HepG2 (cell line): Measurements from ENCODE around the gene HEMK1. TPM values are rescaled to one million over a fixed set of nuclear protein-coding genes. Genes with fewer than 3 reads are reported as not detected.

Experiments
- ATAC-seq: fragments of 200-7000 bp; cut with Tn5 transposase; 3 replicates; pipeline ENCODE4 v1.9.1; 2020; ENCODE audit warnings: mild to moderate bottlenecking, moderate library complexity
- BruUV-seq: library from RNA; stranded (reverse); fragments of 400-500 nt; replicated peaks from 2 replicates; lab custom pipeline; 2021; lab: Mats Ljungman, UMichigan
- CTCF ChIA-PET: fragments of 300-600 bp; formaldehyde crosslinking; extraction: SDS; loops from one replicate; lab custom pipeline; 2021; ENCODE audit warnings: low total read pairs, inconsistent platforms, low intra/inter-chr PET ratio; lab: Yijun Ruan, JAX
- POLR2A ChIA-PET: fragments of 350-600 bp; sonication (Branson Sonifier 250); formaldehyde crosslinking; loops from one replicate; lab custom pipeline; 2020; ENCODE audit warnings: antibody characterized with exemption, inconsistent platforms; lab: Yijun Ruan, JAX
- DNase-seq: peaks from one replicate; pipeline ENCODE4 v3.0.0-alpha.2; 2015; ENCODE audit warnings: low spot score
- FAIRE-seq: peaks from 3 replicates; lab custom pipeline; 2011; peaks lifted over from hg19 to GRCh38; lab: Jason Lieb, UNC
- H2AFZ ChIP-seq: one replicate; pipeline ENCODE4 v1.6.1; 2011; ENCODE audit warnings: low read length, inconsistent platforms
- H3K27ac ChIP-seq: fragments of 300-600 bp; 3 replicates; pipeline ENCODE4 v1.8.0; 2011; ENCODE audit warnings: mixed run types, mild to moderate bottlenecking, mixed read lengths, low read length, inconsistent platforms; ENCODE audit not compliant: insufficient read depth; ENCODE audit errors: extremely low read length
- H3K27me3 ChIP-seq, 2 experiments: fragments of 200-600 bp in 1 of 2; 2 replicates in 1 of 2; 3 replicates in 1 of 2; pipeline versions ENCODE4 v1.6.0 to v1.8.0; 2011; ENCODE audit warnings: low read length in 2 of 2, mild to moderate bottlenecking in 2 of 2, moderate library complexity in 2 of 2, inconsistent platforms in 1 of 2; ENCODE audit not compliant: insufficient read depth in 2 of 2, control insufficient read depth in 1 of 2
- H3K36me3 ChIP-seq, 2 experiments: fragments of 200-600 bp in 1 of 2; replicated peaks in 1 of 2; 2 replicates in 1 of 2; 3 replicates in 1 of 2; pipeline versions ENCODE4 v1.5.1 to v1.8.0; 2011; ENCODE audit warnings: low read length in 2 of 2, inconsistent platforms in 1 of 2; ENCODE audit not compliant: insufficient read depth in 2 of 2, control insufficient read depth in 1 of 2
- H3K4me1 ChIP-seq: 2 replicates; pipeline ENCODE4 v1.5.1; 2012; ENCODE audit warnings: low read length, inconsistent platforms; ENCODE audit not compliant: insufficient read depth
- H3K4me2 ChIP-seq: 2 replicates; pipeline ENCODE4 v1.6.0; 2011; ENCODE audit warnings: low read depth, low read length, inconsistent platforms
- H3K4me3 ChIP-seq, 3 experiments: fragments of 200-600 bp in 1 of 3; sonication (generic), shearing (Covaris generic) in 1 of 3; replicated peaks in 1 of 3; 2 replicates each; pipeline ENCODE4 v1.5.1; 2011 to 2016; ENCODE audit warnings: low read length in 3 of 3, inconsistent platforms in 2 of 3, low read depth in 2 of 3, mild to moderate bottlenecking in 2 of 3, control low read depth in 1 of 3, mixed read lengths in 1 of 3; ENCODE audit not compliant: insufficient read depth in 1 of 3
- H3K79me2 ChIP-seq: one replicate; pipeline ENCODE4 v1.6.1; 2011; ENCODE audit warnings: low read length, inconsistent platforms; ENCODE audit not compliant: insufficient read depth
- H3K9ac ChIP-seq: 2 replicates; pipeline ENCODE4 v1.6.0; 2011; ENCODE audit warnings: mild to moderate bottlenecking, low read depth, low read length, inconsistent platforms; ENCODE audit not compliant: insufficient read depth
- H3K9me3 ChIP-seq: 2 replicates; pipeline ENCODE4 v1.5.1; 2012; ENCODE audit warnings: mild to moderate bottlenecking, low read length
- H4K20me1 ChIP-seq: 2 replicates; pipeline ENCODE4 v1.6.0; 2011; ENCODE audit warnings: inconsistent platforms, mild to moderate bottlenecking, low read length, moderate library complexity; ENCODE audit not compliant: insufficient read depth
- ARID2 ChIP-seq: sonication (generic); formaldehyde crosslinking; IDR thresholded peaks from 2 replicates; pipeline ENCODE4 v1.8.1; 2022; ENCODE audit warnings: mild to moderate bottlenecking, missing genetic modification reagents, borderline replicate concordance
- GLI4 ChIP-seq: sonication (generic); formaldehyde crosslinking; IDR thresholded peaks from 2 replicates; pipeline ENCODE4 v1.5.1; 2020; ENCODE audit warnings: missing genetic modification reagents, mild to moderate bottlenecking, moderate library complexity, borderline replicate concordance
- IKZF1 ChIP-seq: fragments of 450-650 bp; IDR thresholded peaks from 2 replicates; pipeline ENCODE4 v1.7.1; 2016
- NFATC3 ChIP-seq: sonication (generic); formaldehyde crosslinking; IDR thresholded peaks from 2 replicates; pipeline ENCODE4 v1.5.1; 2020; ENCODE audit warnings: mild to moderate bottlenecking, missing genetic modification reagents
- NKX3-1 ChIP-seq: sonication (generic); formaldehyde crosslinking; IDR thresholded peaks from 2 replicates; pipeline ENCODE4 v1.5.0; 2020; ENCODE audit warnings: missing genetic modification reagents
- TEAD3 ChIP-seq: optimal IDR thresholded peaks from 2 replicates; pipeline ENCODE3; 2016; ENCODE audit warnings: borderline replicate concordance
- WIZ ChIP-seq: sonication (generic); formaldehyde crosslinking; IDR thresholded peaks from 2 replicates; pipeline ENCODE4 v1.5.1; 2020; ENCODE audit warnings: mild to moderate bottlenecking, missing genetic modification reagents
- ZBTB20 ChIP-seq: sonication (generic); formaldehyde crosslinking; IDR thresholded peaks from 2 replicates; pipeline ENCODE4 v1.8.1; 2023; ENCODE audit warnings: missing genetic modification reagents, low read depth, mild to moderate bottlenecking, borderline replicate concordance
- ZKSCAN8 ChIP-seq: IDR thresholded peaks from 2 replicates; pipeline ENCODE4 v1.6.1; 2016; ENCODE audit warnings: borderline replicate concordance, missing genetic modification reagents, missing compliant biosample characterization
- ZNF33B ChIP-seq: sonication (generic); formaldehyde crosslinking; IDR thresholded peaks from 2 replicates; pipeline ENCODE4 v1.5.1; 2020; ENCODE audit warnings: mild to moderate bottlenecking, missing genetic modification reagents
- ZNF382 ChIP-seq: sonication (generic); formaldehyde crosslinking; IDR thresholded peaks from 2 replicates; pipeline ENCODE4 v1.5.0; 2020; ENCODE audit warnings: missing genetic modification reagents, mild to moderate bottlenecking, borderline replicate concordance
- ZNF460 ChIP-seq: sonication (generic); formaldehyde crosslinking; IDR thresholded peaks from 2 replicates; pipeline ENCODE4 v1.5.1; 2020; ENCODE audit warnings: missing genetic modification reagents, mild to moderate bottlenecking, borderline replicate concordance
- ZNF746 ChIP-seq: sonication (generic); formaldehyde crosslinking; IDR thresholded peaks from 2 replicates; pipeline ENCODE4 v1.8.0; 2022; ENCODE audit warnings: mild to moderate bottlenecking, missing genetic modification reagents
- WGBS: methylation state at CpG from one replicate; pipeline ENCODE4 v1.1.6; 2017; ENCODE audit warnings: low lambda C conversion rate; 5-methylcytosine and 5-hydroxymethylcytosine counted together
- in situ Hi-C: cut with HindIII; loops from 2 replicates; pipeline ENCODE4 v1.10.0; 2017; ENCODE audit warnings: low pct_unique_long_range_greater_than_20kb; ENCODE audit not compliant: extremely low pct_ligation_motif_present
- intact Hi-C: fragments of 100-400 bp; cut with micrococcal nuclease; formaldehyde crosslinking; loops from one replicate; pipeline ENCODE4 v1.10.0; 2022; ENCODE audit not compliant: unreplicated experiment
- polyA plus RNA-seq, 8 experiments: library from polyadenylated mRNA; depleted of rRNA in 3 of 8; stranded (reverse) in 7 of 8; unstranded in 1 of 8; fragments of >200 nt; fragmentation: Illumina TruSeq in 4 of 8; extraction: Trizol in 4 of 8; gene quantifications; 2 replicates each; pipeline versions ENCODE4 v1.2.1 to v1.2.3, GENCODE V29; 2011 to 2016; ENCODE audit warnings: low read depth in 4 of 8, missing spikeins in 1 of 8, mixed read lengths in 1 of 8; ENCODE audit not compliant: insufficient read depth in 1 of 8
- total RNA-seq, 5 experiments: library from RNA; depleted of rRNA; stranded (reverse); fragments of >200 nt; fragmentation: Illumina TruSeq; extraction: Trizol; gene quantifications; 2 replicates each; pipeline ENCODE4 v1.2.3, GENCODE V29; 2016; ENCODE audit warnings: low read depth in 1 of 5
- TF ChIP-seq, protein P1 (sequence below): IDR thresholded peaks from 2 replicates; pipeline ENCODE4 v1.4.0; 2020; ENCODE audit warnings: mild to moderate bottlenecking, missing genetic modification reagents
- TF ChIP-seq, protein P2 (sequence below): sonication (generic); formaldehyde crosslinking; IDR thresholded peaks from 2 replicates; pipeline ENCODE4 v1.4.0; 2020; ENCODE audit warnings: missing genetic modification reagents
- TF ChIP-seq, protein P3 (sequence below): sonication (generic); formaldehyde crosslinking; IDR thresholded peaks from 2 replicates; pipeline ENCODE4 v1.4.0; 2020; ENCODE audit warnings: missing genetic modification reagents, mild to moderate bottlenecking, borderline replicate concordance
- TF ChIP-seq, protein P4 (sequence below): IDR thresholded peaks from 2 replicates; pipeline ENCODE4 v1.6.1; 2012; ENCODE audit warnings: inconsistent platforms

The HEMK1 gene
- total and polyA plus RNA-seq, 2 of the 13 experiments (the other 11 are each of a cell fraction or from before 2014, with no cell fraction given), result 9.8 to 12.6 TPM

DNA sequence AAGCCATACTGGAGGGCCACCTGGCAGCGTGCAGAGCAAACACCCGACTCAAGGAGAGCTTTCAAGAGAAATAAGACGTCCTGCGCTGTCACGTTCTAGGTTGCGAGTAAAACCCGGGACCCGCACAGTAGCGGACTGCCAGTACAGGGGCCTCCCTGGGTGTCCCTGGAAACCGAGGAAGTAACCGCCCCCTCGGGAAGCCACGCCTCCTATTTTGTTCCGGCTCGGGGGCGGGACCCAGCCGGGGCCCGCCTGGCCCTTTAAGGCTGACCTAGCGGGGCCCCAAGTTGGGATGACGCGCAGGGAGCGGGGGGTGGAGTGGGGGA is 47.4 kb downstream of the HEMK1 start:
- in situ Hi-C loops (loop anchor here (5.0 kb wide), 2 partner anchors 36 to 756 kb away; no protein-coding TSS in a partner anchor), intact Hi-C loops (loop anchor here (1.0 to 10.0 kb wide), 3 partner anchors 36 to 756 kb away; no protein-coding TSS in a partner anchor)
- Histone ChIP-seq H3K36me3 (no peaks in the 10 kb centered on the region), H3K4me3 (peak overlapping the region; percentile 68 to 79 (median 69)), H3K27ac (peak overlapping the region; percentile 20), H3K79me2 (peaks cover 7% of the 10 kb centered on the region), H3K4me2 (peak overlapping the region; percentile 99), H4K20me1 (no peaks in the 10 kb centered on the region), H3K4me1 (peaks cover 49% of the 10 kb centered on the region), H3K27me3 (peaks cover 0 to 10% of the 10 kb centered on the region in 2 experiments; a peak in 1 of 5 replicates), H2AFZ (no peak overlapping the region), H3K9ac (0 out of 2 replicates have a peak overlapping the region, but pooled peaks have one; percentile 19), H3K9me3 (no peaks in the 10 kb centered on the region)
- no TSS peak for BruUV-seq
- ATAC-seq (peak; percentile 67), FAIRE-seq (peak; percentile 32), DNase-seq (peak; percentile 83)
- CTCF ChIA-PET, result interaction anchor here (1.2 to 8.0 kb wide), 5 partner anchors 36 to 772 kb away, joined by 3 to 182 read pairs (median 11); partner anchors contain the start of gene HEMK1
- WGBS, result 4% methylated on average over 5 of the region's 22 CpGs
- POLR2A ChIA-PET, result interaction anchor here (0.8 to 4.0 kb wide), 12 partner anchors 14 to 769 kb away, joined by 3 to 33 read pairs (median 4); partner anchors contain the start of genes HEMK1 and MANF
- TF ChIP-seq ZNF746 (CRISPR knock-in tag) (0 out of 2 replicates have a peak, but pooled peaks have one; percentile 32), WIZ (CRISPR knock-in tag) (no peak), IKZF1 (no peak), ZNF33B (no peak), ZBTB20 (no peak), GLI4 (no peak), ARID2 (CRISPR knock-in tag) (no peak), ZNF460 (no peak), TEAD3 (CRISPR knock-in tag) (no peak), ZKSCAN8 (CRISPR knock-in tag) (no peak), NKX3-1 (no peak), NFATC3 (no peak), ZNF382 (no peak)
- TF ChIP-seq, protein P1, sequence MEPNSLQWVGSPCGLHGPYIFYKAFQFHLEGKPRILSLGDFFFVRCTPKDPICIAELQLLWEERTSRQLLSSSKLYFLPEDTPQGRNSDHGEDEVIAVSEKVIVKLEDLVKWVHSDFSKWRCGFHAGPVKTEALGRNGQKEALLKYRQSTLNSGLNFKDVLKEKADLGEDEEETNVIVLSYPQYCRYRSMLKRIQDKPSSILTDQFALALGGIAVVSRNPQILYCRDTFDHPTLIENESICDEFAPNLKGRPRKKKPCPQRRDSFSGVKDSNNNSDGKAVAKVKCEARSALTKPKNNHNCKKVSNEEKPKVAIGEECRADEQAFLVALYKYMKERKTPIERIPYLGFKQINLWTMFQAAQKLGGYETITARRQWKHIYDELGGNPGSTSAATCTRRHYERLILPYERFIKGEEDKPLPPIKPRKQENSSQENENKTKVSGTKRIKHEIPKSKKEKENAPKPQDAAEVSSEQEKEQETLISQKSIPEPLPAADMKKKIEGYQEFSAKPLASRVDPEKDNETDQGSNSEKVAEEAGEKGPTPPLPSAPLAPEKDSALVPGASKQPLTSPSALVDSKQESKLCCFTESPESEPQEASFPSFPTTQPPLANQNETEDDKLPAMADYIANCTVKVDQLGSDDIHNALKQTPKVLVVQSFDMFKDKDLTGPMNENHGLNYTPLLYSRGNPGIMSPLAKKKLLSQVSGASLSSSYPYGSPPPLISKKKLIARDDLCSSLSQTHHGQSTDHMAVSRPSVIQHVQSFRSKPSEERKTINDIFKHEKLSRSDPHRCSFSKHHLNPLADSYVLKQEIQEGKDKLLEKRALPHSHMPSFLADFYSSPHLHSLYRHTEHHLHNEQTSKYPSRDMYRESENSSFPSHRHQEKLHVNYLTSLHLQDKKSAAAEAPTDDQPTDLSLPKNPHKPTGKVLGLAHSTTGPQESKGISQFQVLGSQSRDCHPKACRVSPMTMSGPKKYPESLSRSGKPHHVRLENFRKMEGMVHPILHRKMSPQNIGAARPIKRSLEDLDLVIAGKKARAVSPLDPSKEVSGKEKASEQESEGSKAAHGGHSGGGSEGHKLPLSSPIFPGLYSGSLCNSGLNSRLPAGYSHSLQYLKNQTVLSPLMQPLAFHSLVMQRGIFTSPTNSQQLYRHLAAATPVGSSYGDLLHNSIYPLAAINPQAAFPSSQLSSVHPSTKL, result no peak
- TF ChIP-seq, protein P2, sequence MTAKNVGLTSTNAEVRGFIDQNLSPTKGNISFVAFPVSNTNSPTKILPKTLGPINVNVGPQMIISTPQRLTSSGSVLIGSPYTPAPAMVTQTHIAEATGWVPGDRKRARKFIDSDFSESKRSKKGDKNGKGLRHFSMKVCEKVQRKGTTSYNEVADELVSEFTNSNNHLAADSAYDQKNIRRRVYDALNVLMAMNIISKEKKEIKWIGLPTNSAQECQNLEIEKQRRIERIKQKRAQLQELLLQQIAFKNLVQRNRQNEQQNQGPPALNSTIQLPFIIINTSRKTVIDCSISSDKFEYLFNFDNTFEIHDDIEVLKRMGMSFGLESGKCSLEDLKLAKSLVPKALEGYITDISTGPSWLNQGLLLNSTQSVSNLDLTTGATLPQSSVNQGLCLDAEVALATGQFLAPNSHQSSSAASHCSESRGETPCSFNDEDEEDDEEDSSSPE (CRISPR knock-in tag), result 0 out of 2 replicates have a peak, but pooled peaks have one; percentile 9
- TF ChIP-seq, protein P3, sequence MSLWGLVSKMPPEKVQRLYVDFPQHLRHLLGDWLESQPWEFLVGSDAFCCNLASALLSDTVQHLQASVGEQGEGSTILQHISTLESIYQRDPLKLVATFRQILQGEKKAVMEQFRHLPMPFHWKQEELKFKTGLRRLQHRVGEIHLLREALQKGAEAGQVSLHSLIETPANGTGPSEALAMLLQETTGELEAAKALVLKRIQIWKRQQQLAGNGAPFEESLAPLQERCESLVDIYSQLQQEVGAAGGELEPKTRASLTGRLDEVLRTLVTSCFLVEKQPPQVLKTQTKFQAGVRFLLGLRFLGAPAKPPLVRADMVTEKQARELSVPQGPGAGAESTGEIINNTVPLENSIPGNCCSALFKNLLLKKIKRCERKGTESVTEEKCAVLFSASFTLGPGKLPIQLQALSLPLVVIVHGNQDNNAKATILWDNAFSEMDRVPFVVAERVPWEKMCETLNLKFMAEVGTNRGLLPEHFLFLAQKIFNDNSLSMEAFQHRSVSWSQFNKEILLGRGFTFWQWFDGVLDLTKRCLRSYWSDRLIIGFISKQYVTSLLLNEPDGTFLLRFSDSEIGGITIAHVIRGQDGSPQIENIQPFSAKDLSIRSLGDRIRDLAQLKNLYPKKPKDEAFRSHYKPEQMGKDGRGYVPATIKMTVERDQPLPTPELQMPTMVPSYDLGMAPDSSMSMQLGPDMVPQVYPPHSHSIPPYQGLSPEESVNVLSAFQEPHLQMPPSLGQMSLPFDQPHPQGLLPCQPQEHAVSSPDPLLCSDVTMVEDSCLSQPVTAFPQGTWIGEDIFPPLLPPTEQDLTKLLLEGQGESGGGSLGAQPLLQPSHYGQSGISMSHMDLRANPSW (CRISPR knock-in tag), result no peak
- TF ChIP-seq, protein P4, sequence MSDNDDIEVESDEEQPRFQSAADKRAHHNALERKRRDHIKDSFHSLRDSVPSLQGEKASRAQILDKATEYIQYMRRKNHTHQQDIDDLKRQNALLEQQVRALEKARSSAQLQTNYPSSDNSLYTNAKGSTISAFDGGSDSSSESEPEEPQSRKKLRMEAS, result no peak
